Cardiac fibroblast (primary cell): Measurements from ENCODE around the gene NR1D1.

Experiments
- DNase-seq, 2 donors: peaks; one replicate each; pipeline versions ENCODE4 v3.0.0 to v3.0.0-alpha.2; 2010; ENCODE audit warnings: low read depth in 2 of 2
- H3K4me3 ChIP-seq, 2 donors: replicated peaks in 1 of 2; 1 replicate in 1 of 2; 2 replicates in 1 of 2; pipeline ENCODE4 v1.5.1; 2011; ENCODE audit warnings: low read depth in 2 of 2, low read length in 2 of 2, mild to moderate bottlenecking in 2 of 2, moderate library complexity in 1 of 2
- CTCF ChIP-seq: IDR thresholded peaks from one replicate; pipeline ENCODE4 v1.5.1; 2011; ENCODE audit warnings: low read depth, mild to moderate bottlenecking, low read length, inconsistent platforms

The NR1D1 gene

DNA sequence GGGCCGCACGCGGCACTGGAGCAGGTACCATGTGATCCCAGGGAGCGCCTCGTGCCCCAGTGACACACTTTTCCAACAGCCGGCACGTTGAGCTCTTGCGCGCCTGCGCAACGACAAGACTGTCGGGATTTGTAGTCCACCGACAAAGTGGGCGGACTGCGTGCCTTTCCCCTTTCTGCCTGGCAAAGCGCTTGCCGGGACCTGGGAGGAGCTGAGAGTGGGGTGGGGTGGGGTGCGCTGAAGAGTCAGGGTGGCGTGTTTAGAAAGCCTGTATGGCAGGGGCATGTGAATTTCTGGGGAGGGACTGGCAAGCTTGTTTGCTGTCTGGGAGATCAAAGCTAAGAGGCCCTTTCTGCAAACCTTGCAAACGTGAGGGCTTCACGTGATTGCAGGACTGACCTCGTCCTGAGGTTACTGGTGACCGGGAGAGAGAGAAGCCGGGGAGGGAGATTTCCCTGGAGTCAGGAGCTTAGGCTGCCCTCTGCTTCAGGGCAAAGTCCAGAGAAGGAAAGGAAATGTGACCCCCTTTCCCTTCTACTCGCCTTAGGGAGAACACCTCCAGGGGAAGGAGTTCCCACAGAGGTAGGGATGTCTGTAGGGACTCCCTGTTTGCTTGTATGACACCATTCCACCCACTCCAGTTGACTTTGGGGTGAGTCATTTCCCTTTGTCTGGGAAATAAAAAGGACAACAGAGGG, 429 bp upstream of the NR1D1 start:
- peak; percentile 99 for DNase-seq
- TF ChIP-seq CTCF = no peak
- peak overlapping the region; percentile 64 to 87 for H3K4me3 ChIP-seq

DNA sequence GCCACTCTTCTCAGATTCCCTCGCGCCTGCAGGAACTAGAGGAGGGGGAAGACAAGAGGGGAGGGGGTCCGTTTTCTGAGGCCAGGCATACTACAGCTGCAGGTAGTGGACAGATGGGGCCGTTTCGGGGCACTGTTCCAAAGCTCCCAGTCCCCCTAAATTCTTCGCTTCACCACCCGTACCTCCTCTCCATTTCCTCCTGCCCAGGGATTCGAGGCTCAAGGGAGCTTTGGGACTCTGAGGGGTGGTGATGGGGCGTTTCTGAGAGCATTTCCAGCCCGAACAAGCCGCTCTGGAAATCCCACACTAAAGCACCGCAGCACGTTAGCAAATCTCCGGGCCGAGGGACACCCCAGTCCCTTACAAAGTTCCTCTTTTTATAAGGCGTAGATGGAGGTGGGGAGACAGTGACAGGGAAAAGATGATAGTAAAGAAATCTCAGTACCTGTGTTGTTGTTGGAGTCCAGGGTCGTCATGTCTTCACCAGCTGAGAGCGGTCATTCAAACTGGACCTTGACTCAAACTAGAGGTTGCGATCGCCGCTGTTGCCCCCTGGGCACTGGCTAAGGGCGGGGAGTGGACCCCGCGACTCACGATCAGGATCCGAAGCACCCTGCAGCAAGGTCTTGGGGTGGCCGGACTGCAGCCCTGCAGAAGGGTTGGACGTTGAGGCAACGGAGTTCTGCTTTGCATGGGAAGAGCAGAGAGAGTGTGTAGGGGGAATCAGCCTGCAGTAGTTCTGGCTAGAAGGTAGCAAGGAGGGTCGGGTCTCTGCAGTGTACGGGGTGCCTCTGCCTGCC, 570 bp downstream of the NR1D1 start:
- no peak for DNase-seq
- H3K4me3 ChIP-seq = peak overlapping the region; percentile 64 to 87
- TF ChIP-seq CTCF = no peak

DNA sequence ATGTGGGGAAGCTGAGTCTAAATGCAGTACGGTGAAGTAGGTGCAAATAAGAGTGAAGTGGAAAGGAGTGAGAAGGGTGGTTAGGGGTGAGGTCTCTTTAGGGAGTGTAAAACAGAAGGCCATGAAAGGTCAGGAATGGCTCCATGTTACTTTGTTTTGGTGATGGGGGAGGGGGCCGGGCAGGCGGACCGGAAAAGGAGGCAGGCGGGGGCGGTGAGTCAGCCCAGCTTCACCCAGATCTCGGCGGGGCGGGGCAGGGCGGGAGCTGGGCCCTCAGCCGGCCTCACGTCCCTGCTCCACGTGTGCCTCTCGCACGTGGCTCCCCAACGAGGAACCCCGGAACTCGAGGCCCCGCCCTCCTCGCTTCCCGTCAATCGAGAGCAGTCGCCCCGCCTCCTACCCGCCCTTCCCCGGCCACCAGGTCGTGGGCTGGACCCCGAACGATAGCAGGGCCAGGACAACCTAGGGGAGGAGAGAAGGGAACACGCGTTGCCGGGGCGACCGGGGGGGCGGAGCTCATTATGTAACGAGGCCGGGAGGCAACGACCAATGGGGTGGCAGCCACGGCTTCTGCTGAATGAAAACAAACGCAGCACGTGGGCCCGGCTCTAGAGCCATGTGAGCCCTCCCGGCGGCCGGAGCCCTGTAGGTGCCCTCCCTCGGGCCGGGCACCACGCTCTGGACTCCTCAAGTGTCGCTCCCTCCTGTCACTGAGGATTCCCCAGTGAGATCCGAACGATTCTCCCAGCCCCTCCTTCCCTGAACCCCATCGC, 1.4 kb downstream of the NR1D1 start:
- peak; percentile 100 for DNase-seq
- peak overlapping the region; percentile 64 to 87 for H3K4me3 ChIP-seq
- no peak for TF ChIP-seq CTCF

GRCh38 chr17:40097931-40098845, 2.2 kb downstream of the NR1D1 start:
- no peak for TF ChIP-seq CTCF
- peak overlapping the region; percentile 21 to 36 for H3K4me3 ChIP-seq
- DNase-seq = peak; percentile 69 to 71

DNA sequence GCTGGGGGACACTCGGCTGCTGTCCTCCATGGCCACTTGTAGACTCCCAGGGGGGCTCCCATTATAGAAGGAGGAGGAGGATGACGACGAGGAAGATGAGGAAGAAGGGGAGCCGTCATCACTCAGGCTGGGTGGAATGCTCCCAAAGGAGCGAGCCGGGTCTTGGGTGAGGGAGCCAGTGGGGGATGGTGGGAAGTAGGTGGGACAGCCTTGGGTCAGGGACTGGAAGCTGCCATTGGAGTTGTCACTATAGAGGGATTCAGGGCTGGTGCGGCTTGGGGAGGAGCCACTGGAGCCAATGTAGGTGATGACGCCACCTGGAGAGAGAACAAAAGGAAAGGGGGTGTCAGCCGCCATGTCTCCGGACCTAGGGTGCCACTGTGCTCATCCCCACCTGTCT, 3.3 kb downstream of the NR1D1 start:
- DNase-seq = no peak
- no peak overlapping the region for H3K4me3 ChIP-seq
- no peak for TF ChIP-seq CTCF
